Common myeloid progenitor, CD34-positive (primary cell): ENCODE measurements around the gene KLRD1.

Experiments used
- CTCF ChIA-PET: fragments of 350-600 bp; sonication (Branson Sonifier 250); formaldehyde crosslinking; loops from one replicate; lab custom pipeline; 2021; ENCODE audit warnings: antibody characterized with exemption; lab: Charles Lee
- POLR2A ChIA-PET: fragments of 350-600 bp; sonication (Branson Sonifier 250); formaldehyde crosslinking; loops from one replicate; lab custom pipeline; 2021; ENCODE audit warnings: antibody characterized with exemption; lab: Charles Lee
- DNase-seq, 3 donors: peaks; one replicate each; pipeline versions ENCODE4 v3.0.0 to v3.0.0-alpha.2; 2013
- H3K27ac ChIP-seq, 2 experiments: 1 replicate in 1 of 2; 2 replicates in 1 of 2; pipeline ENCODE4 v1.7.0; 2013; ENCODE audit warnings: inconsistent platforms in 2 of 2, low read length in 2 of 2, mild to moderate bottlenecking in 2 of 2, low read depth in 1 of 2, moderate library complexity in 1 of 2; ENCODE audit not compliant: severe bottlenecking in 2 of 2, insufficient read depth in 1 of 2, poor library complexity in 1 of 2
- H3K27me3 ChIP-seq, 5 experiments: replicated peaks in 2 of 5; 1 replicate in 3 of 5; 2 replicates in 2 of 5; pipeline versions ENCODE4 v1.6.1 to v1.7.0; 2013; ENCODE audit warnings: low read length in 4 of 5, mild to moderate bottlenecking in 2 of 5, moderate library complexity in 2 of 5, inconsistent platforms in 1 of 5; ENCODE audit not compliant: insufficient read depth in 5 of 5, control insufficient read depth in 4 of 5
- H3K36me3 ChIP-seq, 4 experiments: 1 replicate in 2 of 4; 2 replicates in 2 of 4; pipeline versions ENCODE4 v1.6.1 to v1.7.0; 2013; ENCODE audit warnings: low read length in 3 of 4, control low read depth in 1 of 4, mild to moderate bottlenecking in 1 of 4; ENCODE audit not compliant: control insufficient read depth in 4 of 4, insufficient read depth in 4 of 4
- H3K4me1 ChIP-seq, 4 experiments: 1 replicate in 3 of 4; 2 replicates in 1 of 4; pipeline versions ENCODE4 v1.6.1 to v1.7.1; 2013; ENCODE audit warnings: low read length in 3 of 4, mild to moderate bottlenecking in 3 of 4, control low read depth in 1 of 4, inconsistent platforms in 1 of 4, moderate library complexity in 1 of 4; ENCODE audit not compliant: control insufficient read depth in 4 of 4, insufficient read depth in 4 of 4; ENCODE audit errors: control extremely low read depth in 1 of 4
- H3K4me3 ChIP-seq, 7 experiments: 1 replicate in 4 of 7; 2 replicates in 3 of 7; pipeline versions ENCODE4 v1.5.1 to v1.7.0; 2013; ENCODE audit warnings: mild to moderate bottlenecking in 7 of 7, low read length in 6 of 7, moderate library complexity in 6 of 7, inconsistent platforms in 2 of 7, low read depth in 2 of 7, control low read depth in 1 of 7; ENCODE audit not compliant: insufficient read depth in 4 of 7, control insufficient read depth in 1 of 7; ENCODE audit errors: extremely low read depth in 1 of 7
- H3K9me3 ChIP-seq, 5 experiments: 1 replicate in 4 of 5; 2 replicates in 1 of 5; pipeline versions ENCODE4 v1.6.1 to v1.7.1; 2013; ENCODE audit warnings: low read length in 4 of 5, mild to moderate bottlenecking in 2 of 5, inconsistent platforms in 1 of 5, low read depth in 1 of 5, moderate library complexity in 1 of 5; ENCODE audit not compliant: control insufficient read depth in 4 of 5, insufficient read depth in 2 of 5; ENCODE audit errors: control extremely low read depth in 1 of 5
- WGBS: methylation state at CpG from one replicate; pipeline ENCODE4 v1.1.5; 2013; ENCODE audit not compliant: insufficient coverage; 5-methylcytosine and 5-hydroxymethylcytosine counted together

KLRD1 gene

GRCh38 chr12:10354502-10354901 is 46.8 kb downstream of the KLRD1 start:
- 100% methylated on average over 1 of the region's 2 CpGs for WGBS
- H3K4me3 ChIP-seq = no peak overlapping the region
- POLR2A ChIA-PET = no interaction called here
- CTCF ChIA-PET = no interaction called here
- H3K27ac ChIP-seq = no peak overlapping the region
- DNase-seq = no peak
- no peaks in the 10 kb centered on the region for H3K36me3 ChIP-seq
- no peaks in the 10 kb centered on the region for H3K4me1 ChIP-seq
- H3K27me3 ChIP-seq = no peaks in the 10 kb centered on the region
- peaks cover 0 to 5% (median 3%) of the 10 kb centered on the region in 5 experiments for H3K9me3 ChIP-seq

DNA sequence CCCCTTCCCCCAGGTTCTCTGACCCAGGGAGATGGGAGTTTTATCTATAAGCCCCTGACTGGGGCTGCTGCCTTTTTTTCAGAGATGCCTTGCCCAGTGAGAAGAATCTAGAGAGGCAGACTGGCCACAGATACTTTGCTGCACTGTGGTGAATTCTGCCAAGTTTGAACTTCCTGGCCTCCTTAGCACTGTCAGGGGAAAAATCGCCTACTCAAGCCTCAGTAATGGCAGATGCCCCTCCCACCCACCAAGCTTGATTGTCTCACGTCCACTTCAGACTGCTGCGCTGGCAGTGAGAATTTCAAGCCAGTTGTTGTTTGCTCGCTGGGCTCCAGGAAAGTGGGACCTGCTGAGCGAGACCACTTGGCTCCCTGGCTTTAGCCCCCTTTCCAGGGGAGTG is 50.5 kb downstream of the KLRD1 start:
- no peak overlapping the region for H3K4me3 ChIP-seq
- H3K27ac ChIP-seq = no peak overlapping the region
- H3K27me3 ChIP-seq = no peaks in the 10 kb centered on the region
- peaks cover 0 to 5% (median 3%) of the 10 kb centered on the region in 5 experiments for H3K9me3 ChIP-seq
- H3K36me3 ChIP-seq = no peaks in the 10 kb centered on the region
- peaks cover 1 to 12% (median 7%) of the 10 kb centered on the region in 4 experiments for H3K4me1 ChIP-seq
- POLR2A ChIA-PET = no interaction called here
- CTCF ChIA-PET = no interaction called here
- DNase-seq = no peak
- WGBS = 80% methylated on average over 5 of the region's 5 CpGs

- DNase-seq = no peak
- ChIA-PET POLR2A (no interaction called here), CTCF (no interaction called here)
- Histone ChIP-seq H3K27ac (no peak overlapping the region), H3K27me3 (no peaks in the 10 kb centered on the region), H3K9me3 (peaks cover 0 to 5% (median 3%) of the 10 kb centered on the region in 5 experiments), H3K36me3 (no peaks in the 10 kb centered on the region), H3K4me3 (no peak overlapping the region), H3K4me1 (peaks cover 5 to 20% (median 12%) of the 10 kb centered on the region in 4 experiments)
- WGBS = no CpG with 5 or more reads among the region's 1 CpG
Observed at GRCh38 chr12:10358969-10359368, 51.3 kb downstream of the KLRD1 start.

DNA sequence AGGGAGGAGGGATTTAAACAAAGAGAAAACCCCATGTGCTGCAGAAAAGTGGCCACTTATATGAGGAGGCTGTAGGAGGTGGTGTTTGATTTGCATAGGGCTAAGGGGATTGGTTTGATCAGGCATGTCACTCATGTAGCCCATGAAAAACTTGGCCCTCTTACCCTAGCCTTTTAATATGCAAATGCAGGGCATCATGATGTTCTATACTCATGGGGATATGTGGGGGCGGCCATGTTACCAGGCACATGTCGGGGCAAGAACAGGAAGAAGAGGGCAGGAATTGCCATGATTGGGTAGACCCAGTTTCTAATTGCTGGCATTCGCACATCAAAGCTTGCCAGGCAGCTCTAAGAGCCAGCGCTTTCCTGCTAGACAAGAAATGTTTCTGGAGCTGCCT is 53.4 kb downstream of the KLRD1 start:
- Histone ChIP-seq H3K9me3 (peaks cover 0 to 5% (median 3%) of the 10 kb centered on the region in 5 experiments), H3K27me3 (no peaks in the 10 kb centered on the region), H3K4me3 (no peak overlapping the region), H3K4me1 (peaks cover 12 to 40% (median 26%) of the 10 kb centered on the region in 4 experiments), H3K27ac (no peak overlapping the region), H3K36me3 (no peaks in the 10 kb centered on the region)
- CTCF ChIA-PET = no interaction called here
- WGBS = 100% methylated on average over 3 of the region's 4 CpGs
- no peak for DNase-seq
- POLR2A ChIA-PET = no interaction called here

DNA sequence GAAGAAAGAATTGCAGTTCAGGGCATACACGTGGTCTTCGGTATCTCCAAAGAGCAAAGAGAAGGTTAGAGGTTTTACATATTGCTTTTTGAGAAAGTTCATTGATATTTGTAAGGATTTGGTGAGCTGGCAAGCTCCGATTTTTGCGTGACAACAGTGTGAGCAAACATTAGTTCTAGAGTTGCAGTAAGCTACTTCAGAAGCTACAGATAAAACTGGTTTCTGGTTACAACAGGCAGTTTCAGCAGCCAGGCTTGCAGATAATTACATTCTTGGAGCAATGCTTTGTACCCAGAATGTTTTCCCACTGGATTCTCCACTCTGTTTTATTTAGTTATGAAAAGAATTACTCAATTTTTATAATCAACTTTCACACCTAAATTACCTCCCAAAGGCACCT is 54.0 kb downstream of the KLRD1 start:
- Histone ChIP-seq H3K36me3 (no peaks in the 10 kb centered on the region), H3K4me3 (no peak overlapping the region), H3K4me1 (peaks cover 18 to 45% (median 31%) of the 10 kb centered on the region in 4 experiments), H3K27ac (peak overlapping the region in 1 of 2 experiments; percentile 83), H3K27me3 (no peaks in the 10 kb centered on the region), H3K9me3 (peaks cover 0 to 5% (median 3%) of the 10 kb centered on the region in 5 experiments)
- no peak for DNase-seq
- CTCF ChIA-PET = no interaction called here
- POLR2A ChIA-PET = no interaction called here
- WGBS = 100% methylated on average over 4 of the region's 4 CpGs

- ChIA-PET POLR2A (no interaction called here), CTCF (no interaction called here)
- Histone ChIP-seq H3K4me1 (peaks cover 20 to 47% (median 33%) of the 10 kb centered on the region in 4 experiments), H3K9me3 (peaks cover 0 to 5% (median 3%) of the 10 kb centered on the region in 5 experiments), H3K27ac (peak overlapping the region in 1 of 2 experiments; percentile 83), H3K27me3 (no peaks in the 10 kb centered on the region), H3K36me3 (no peaks in the 10 kb centered on the region), H3K4me3 (no peak overlapping the region)
- DNase-seq = no peak
- 47% methylated on average over 3 of the region's 3 CpGs for WGBS
Observed at GRCh38 chr12:10362325-10362724, 54.7 kb downstream of the KLRD1 start.

DNA sequence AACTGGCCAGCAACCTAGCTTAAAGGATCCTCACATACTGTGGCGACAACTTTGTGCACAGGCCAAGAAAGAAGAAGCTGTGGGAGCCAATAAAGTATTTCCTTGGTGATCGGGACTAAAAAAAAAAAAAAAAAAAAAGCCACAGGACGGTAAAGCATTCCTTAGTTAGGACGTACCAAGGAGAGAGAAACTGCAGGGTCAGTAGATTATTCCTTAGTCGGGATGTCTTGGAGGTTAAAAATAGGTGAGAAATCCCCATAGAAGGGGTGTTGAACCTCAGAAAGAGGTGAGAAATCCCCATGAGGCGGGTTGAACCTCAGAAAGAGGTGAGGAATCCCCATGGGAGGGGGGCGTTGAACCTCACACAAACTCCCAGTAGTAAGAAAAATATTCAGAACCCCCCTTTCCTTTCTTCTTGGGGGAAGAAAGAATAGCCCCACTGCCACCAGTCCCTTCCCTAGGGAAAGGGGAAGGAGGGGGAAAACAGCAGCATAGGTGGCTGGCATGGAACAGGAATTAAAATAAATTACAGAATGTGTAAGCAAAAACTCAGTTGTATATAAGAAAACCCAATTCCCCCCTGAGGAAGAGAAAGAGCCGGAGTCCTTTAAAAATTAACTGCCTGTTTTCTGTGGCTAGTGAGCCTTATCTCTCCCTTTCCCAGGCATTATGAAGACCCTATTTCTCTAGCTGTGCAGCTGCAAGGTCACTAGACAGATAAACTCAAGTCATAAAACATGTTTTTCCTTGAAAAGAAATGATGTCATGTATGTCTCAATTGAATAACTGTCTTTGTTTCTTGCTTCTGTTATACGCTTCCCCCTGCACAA is 55.4 kb downstream of the KLRD1 start:
- 85% methylated on average over 5 of the region's 9 CpGs for WGBS
- H3K36me3 ChIP-seq = no peaks in the 10 kb centered on the region
- ChIA-PET POLR2A (no interaction called here), CTCF (no interaction called here)
- H3K27ac ChIP-seq = peak overlapping the region in 1 of 2 experiments; percentile 83
- H3K4me3 ChIP-seq = no peak overlapping the region
- H3K27me3 ChIP-seq = no peaks in the 10 kb centered on the region
- H3K4me1 ChIP-seq = peaks cover 20 to 47% (median 33%) of the 10 kb centered on the region in 4 experiments
- peaks cover 0 to 7% (median 1%) of the 10 kb centered on the region in 5 experiments for H3K9me3 ChIP-seq
- DNase-seq = peak in 2 of 3 donors; percentile 43 to 77
